Measurements from ENCODE around the gene STK39.
A peak's percentile ranks its signal among the peaks of the same experiment; 100 is the strongest.

The STK39 gene

DNA sequence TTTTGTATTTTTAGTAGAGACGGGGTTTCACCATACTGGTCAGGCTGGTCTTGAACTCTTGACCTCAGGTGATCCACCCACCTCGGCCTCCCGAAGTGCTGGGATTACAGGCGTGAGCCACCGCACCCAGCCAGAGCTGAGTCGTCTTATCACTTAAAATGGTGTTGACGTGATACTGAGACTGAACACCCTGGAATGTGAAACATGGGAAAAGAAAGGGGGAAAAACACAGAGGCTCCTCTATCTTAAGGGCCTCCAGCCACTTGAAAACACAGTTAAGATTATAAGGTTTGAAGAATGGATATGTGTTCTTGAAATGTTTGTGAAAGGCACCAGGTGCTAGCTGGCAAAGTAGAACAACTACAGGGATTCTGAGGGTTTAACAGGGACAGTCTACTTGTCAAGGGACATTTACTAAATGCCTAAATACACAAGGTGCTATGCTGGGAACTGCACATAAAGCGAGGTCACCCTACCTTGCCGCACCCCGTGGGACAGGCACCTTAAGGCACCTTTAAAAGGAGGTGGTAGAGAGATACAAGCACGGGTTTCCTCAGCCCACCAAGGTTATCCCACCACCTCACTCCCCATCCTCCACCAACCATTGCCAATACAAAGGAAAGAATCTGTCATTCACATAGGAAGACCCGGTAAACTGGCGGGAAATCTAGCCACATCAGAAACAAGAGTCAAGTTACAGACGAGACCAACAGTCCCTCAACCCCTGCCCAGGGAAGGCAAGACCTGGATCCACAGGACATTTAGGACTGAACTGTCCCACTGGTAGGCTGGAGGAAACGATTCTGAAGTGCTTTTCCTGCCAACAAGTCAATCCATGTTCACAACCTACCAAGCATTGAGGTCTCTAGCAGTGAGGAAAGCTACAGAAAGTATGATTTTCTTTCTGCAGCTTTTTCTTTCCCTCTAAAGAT lies 43.4 kb downstream of the STK39 start:
- Histone ChIP-seq H3K9ac (ENCODE audit: low read length) (no peak overlapping the region), H3K4ac (ENCODE audit: low read depth in 1 of 2, low read length in 2 of 2) (no peak overlapping the region), H3K14ac (ENCODE audit: low read length in 2 of 2) (no peak overlapping the region), H3K27ac (ENCODE audit: low read length, poor library complexity, severe bottlenecking) (no peak overlapping the region), H3K23ac (ENCODE audit: low read length in 2 of 2) (no peak overlapping the region), H3K4me2 (ENCODE audit: low read length, poor library complexity, severe bottlenecking) (no peak overlapping the region), H3K4me1 (ENCODE audit: control insufficient read depth, insufficient read depth, low read depth, low read length) (peaks cover 7% of the 10 kb centered on the region), H3K4me3 (ENCODE audit: insufficient read depth in 1 of 2, low read depth in 1 of 2, low read length in 2 of 2) (no peak overlapping the region), H4K8ac (ENCODE audit: low read length) (no peak overlapping the region), H3K36me3 (ENCODE audit: control insufficient read depth in 1 of 2, insufficient read depth in 2 of 2, low read depth in 1 of 2, low read length in 2 of 2) (no peaks in the 10 kb centered on the region), H2BK12ac (ENCODE audit: low read length in 2 of 2) (no peak overlapping the region), H2BK15ac (ENCODE audit: low read depth, poor library complexity, severe bottlenecking) (no peak overlapping the region), H2BK5ac (ENCODE audit: low read depth, low read length, poor library complexity, severe bottlenecking) (no peak overlapping the region), H3K79me1 (replicated peaks; ENCODE audit: low read length, poor library complexity, severe bottlenecking) (peaks cover 25% of the 10 kb centered on the region), H2AK5ac (ENCODE audit: low read length, severe bottlenecking) (no peak overlapping the region), H2AFZ (ENCODE audit: low read depth, low read length) (no peak overlapping the region), H2BK120ac (ENCODE audit: low read depth, low read length) (no peak overlapping the region), H3K18ac (ENCODE audit: low read depth in 1 of 2, low read length in 2 of 2) (peak overlapping the region in 1 of 2 experiments; percentile 4), H3K27me3 (ENCODE audit: control insufficient read depth in 1 of 2, insufficient read depth in 1 of 2, low read length in 2 of 2) (no peaks in the 10 kb centered on the region), H4K91ac (ENCODE audit: low read length) (peak overlapping the region; percentile 13), H3K9me3 (ENCODE audit: control insufficient read depth, low read length) (no peaks in the 10 kb centered on the region)
- WGBS: 85% methylated on average over 14 of the region's 15 CpGs
- DNase-seq: no peak

DNA sequence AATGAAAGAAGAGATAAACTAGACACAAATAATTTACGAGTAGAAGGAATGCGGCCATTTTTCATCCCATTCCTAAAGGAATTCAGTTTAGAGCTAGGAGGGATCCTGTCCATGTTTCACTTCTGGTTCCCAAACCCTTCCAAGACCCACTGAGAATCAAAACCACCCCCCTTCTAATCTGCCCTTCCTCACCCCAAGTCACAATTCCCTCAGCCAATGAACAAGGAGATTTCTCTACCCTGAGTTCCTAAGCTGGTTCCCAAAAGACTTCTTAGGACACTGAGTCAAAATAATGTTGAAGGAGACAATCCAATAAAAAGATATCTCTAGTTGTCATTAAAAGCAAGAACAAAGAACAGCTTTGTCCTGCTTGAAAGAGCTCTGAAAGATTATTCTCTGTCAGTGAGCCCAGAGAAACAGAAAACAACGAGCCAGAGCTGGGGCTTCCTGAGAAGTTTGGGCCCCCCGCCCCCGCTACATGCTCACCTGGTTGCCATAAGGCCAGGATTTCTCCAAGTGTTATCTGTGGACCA lies 45.7 kb downstream of the STK39 start:
- WGBS: 70% methylated on average over 5 of the region's 5 CpGs

DNA sequence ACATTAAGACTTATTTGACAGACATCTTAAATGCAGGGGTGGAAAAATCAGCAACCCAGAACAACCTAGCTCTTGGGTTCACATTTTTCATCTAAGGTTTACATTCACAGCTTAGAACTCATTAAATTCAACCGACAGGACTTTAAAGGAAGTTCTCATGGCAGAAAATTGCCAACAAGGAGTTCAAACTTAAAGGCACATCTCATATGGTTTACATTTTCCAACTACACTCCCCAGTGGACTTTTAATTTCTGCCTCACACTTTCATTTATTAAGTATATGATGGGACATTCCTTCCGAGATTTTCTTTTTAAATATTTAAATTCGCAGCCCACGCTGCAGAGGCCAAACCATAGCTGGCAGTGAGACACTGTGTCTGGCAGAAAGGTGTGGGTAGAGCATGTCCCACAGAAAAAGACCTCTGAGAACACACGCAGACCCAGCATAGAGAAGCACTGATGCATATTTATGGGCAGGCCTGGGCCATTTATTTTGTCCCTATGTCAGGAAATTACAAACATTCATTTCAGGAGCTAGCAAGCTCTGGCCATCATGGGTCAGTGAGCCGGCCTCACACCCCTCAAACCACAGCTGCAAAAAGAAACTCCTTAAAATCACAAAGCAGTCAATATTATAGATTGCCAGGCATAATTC lies 46.3 kb downstream of the STK39 start:
- Histone ChIP-seq H3K27me3 (ENCODE audit: control insufficient read depth in 1 of 2, insufficient read depth in 1 of 2, low read length in 2 of 2) (no peaks in the 10 kb centered on the region), H4K91ac (ENCODE audit: low read length) (no peak overlapping the region), H3K9me3 (ENCODE audit: control insufficient read depth, low read length) (no peaks in the 10 kb centered on the region), H2AK5ac (ENCODE audit: low read length, severe bottlenecking) (no peak overlapping the region), H3K9ac (ENCODE audit: low read length) (no peak overlapping the region), H2BK12ac (ENCODE audit: low read length in 2 of 2) (no peak overlapping the region), H3K4me3 (ENCODE audit: insufficient read depth in 1 of 2, low read depth in 1 of 2, low read length in 2 of 2) (no peak overlapping the region), H3K4ac (ENCODE audit: low read depth in 1 of 2, low read length in 2 of 2) (no peak overlapping the region), H3K4me1 (ENCODE audit: control insufficient read depth, insufficient read depth, low read depth, low read length) (peaks cover 5% of the 10 kb centered on the region), H3K36me3 (ENCODE audit: control insufficient read depth in 1 of 2, insufficient read depth in 2 of 2, low read depth in 1 of 2, low read length in 2 of 2) (no peaks in the 10 kb centered on the region), H2BK15ac (ENCODE audit: low read depth, poor library complexity, severe bottlenecking) (no peak overlapping the region), H3K27ac (ENCODE audit: low read length, poor library complexity, severe bottlenecking) (peak overlapping the region; percentile 26), H2BK120ac (ENCODE audit: low read depth, low read length) (no peak overlapping the region), H3K23ac (ENCODE audit: low read length in 2 of 2) (no peak overlapping the region), H3K4me2 (ENCODE audit: low read length, poor library complexity, severe bottlenecking) (peak overlapping the region; percentile 14), H3K79me1 (replicated peaks; ENCODE audit: low read length, poor library complexity, severe bottlenecking) (peaks cover 25% of the 10 kb centered on the region), H2AFZ (ENCODE audit: low read depth, low read length) (no peak overlapping the region), H2BK5ac (ENCODE audit: low read depth, low read length, poor library complexity, severe bottlenecking) (no peak overlapping the region), H3K14ac (ENCODE audit: low read length in 2 of 2) (no peak overlapping the region), H4K8ac (ENCODE audit: low read length) (no peak overlapping the region), H3K18ac (ENCODE audit: low read depth in 1 of 2, low read length in 2 of 2) (no peak overlapping the region)
- WGBS: 56% methylated on average over 5 of the region's 6 CpGs
- DNase-seq: no peak

More for the DNA sequence above, 45.7 kb downstream of the STK39 start:
- no peaks in the 10 kb centered on the region for H3K9me3 ChIP-seq (ENCODE audit: control insufficient read depth, low read length)
- no peak overlapping the region for H3K4ac ChIP-seq (ENCODE audit: low read depth in 1 of 2, low read length in 2 of 2)
- H2BK12ac ChIP-seq (ENCODE audit: low read length in 2 of 2): no peak overlapping the region
- peak overlapping the region; percentile 73 for H2BK120ac ChIP-seq (ENCODE audit: low read depth, low read length)
- H3K23ac ChIP-seq (ENCODE audit: low read length in 2 of 2): no peak overlapping the region
- no peak overlapping the region for H3K4me3 ChIP-seq (ENCODE audit: insufficient read depth in 1 of 2, low read depth in 1 of 2, low read length in 2 of 2)
- H3K9ac ChIP-seq (ENCODE audit: low read length): no peak overlapping the region
- peak overlapping the region; percentile 28 for H3K27ac ChIP-seq (ENCODE audit: low read length, poor library complexity, severe bottlenecking)
- peaks cover 5% of the 10 kb centered on the region for H3K4me1 ChIP-seq (ENCODE audit: control insufficient read depth, insufficient read depth, low read depth, low read length)
- H3K14ac ChIP-seq (ENCODE audit: low read length in 2 of 2): no peak overlapping the region
- no peak overlapping the region for H2AK5ac ChIP-seq (ENCODE audit: low read length, severe bottlenecking)
- no peaks in the 10 kb centered on the region for H3K36me3 ChIP-seq (ENCODE audit: control insufficient read depth in 1 of 2, insufficient read depth in 2 of 2, low read depth in 1 of 2, low read length in 2 of 2)
- H4K91ac ChIP-seq (ENCODE audit: low read length): no peak overlapping the region
- no peak overlapping the region for H2BK15ac ChIP-seq (ENCODE audit: low read depth, poor library complexity, severe bottlenecking)
- no peak overlapping the region for H3K18ac ChIP-seq (ENCODE audit: low read depth in 1 of 2, low read length in 2 of 2)
- H2AFZ ChIP-seq (ENCODE audit: low read depth, low read length): no peak overlapping the region
- no peak overlapping the region for H2BK5ac ChIP-seq (ENCODE audit: low read depth, low read length, poor library complexity, severe bottlenecking)
- no peak overlapping the region for H4K8ac ChIP-seq (ENCODE audit: low read length)
- peaks cover 26% of the 10 kb centered on the region for H3K79me1 ChIP-seq (replicated peaks; ENCODE audit: low read length, poor library complexity, severe bottlenecking)
- H3K27me3 ChIP-seq (ENCODE audit: control insufficient read depth in 1 of 2, insufficient read depth in 1 of 2, low read length in 2 of 2): no peaks in the 10 kb centered on the region
- H3K4me2 ChIP-seq (ENCODE audit: low read length, poor library complexity, severe bottlenecking): peak overlapping the region; percentile 30
- DNase-seq: no peak

All from mesenchymal stem cell (in vitro differentiated cells and primary cell).